ENCODE data around the gene FMO4. TPM values are rescaled to one million over a fixed set of nuclear protein-coding genes. Genes with fewer than 3 reads are reported as not detected.
A peak's percentile ranks its signal among the peaks of the same experiment; 100 is the strongest.
"Not testable (repeated sequence)": the region's sequence is repeated elsewhere in the genome, so short reads cannot be mapped to it uniquely, and the experiment has no call there.

Gene FMO4
- total RNA-seq, 1 donor from 2014 or later = 5.8 TPM

DNA sequence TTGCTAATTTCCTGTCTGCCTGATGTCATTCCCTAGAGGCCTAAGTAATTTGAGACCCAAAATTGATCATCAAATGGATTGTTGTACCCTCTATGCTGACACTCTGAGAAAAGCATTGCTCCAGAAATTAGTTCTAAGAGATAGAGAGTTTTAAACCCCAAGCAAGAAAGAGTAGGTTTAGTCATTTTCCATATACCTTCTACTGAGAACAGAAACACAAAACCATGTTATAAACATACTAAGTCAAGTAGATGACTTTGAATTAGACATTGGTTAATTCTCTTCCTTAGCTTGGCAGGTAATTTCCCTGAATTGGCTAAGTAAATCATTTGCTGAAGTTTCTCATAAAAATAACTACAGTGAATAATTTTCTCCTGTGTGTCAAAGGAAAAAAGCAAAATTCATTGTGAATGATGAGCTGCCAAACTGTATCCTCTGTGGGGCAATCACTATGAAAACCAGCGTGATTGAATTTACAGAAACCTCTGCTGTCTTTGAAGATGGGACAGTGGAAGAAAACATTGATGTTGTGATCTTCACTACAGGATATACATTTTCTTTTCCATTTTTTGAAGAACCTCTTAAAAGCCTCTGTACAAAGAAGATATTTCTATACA, 20.1 kb downstream of the FMO4 start:
- no peak for DNase-seq (ENCODE audit: low spot score)

DNA sequence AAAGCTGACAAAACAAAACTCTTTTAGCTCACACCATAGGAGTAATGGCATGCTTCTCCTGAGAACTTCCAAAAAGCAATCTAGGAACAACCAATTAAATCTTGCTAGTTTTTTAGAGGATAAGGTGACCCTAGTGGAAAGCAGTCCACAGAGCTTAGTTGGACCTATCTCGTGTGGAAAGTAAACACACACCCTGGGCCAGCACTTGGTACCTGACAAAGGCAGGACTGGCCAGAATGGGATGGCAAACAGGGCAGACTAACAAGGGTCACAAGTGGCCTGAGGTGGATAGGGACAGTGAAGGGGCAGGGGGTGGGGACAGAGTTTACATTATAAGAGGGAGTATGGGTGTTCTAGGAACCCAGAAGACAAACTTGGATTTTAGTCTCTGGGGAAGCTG, 22.0 kb downstream of the FMO4 start:
- DNase-seq (ENCODE audit: low spot score) = no peak

DNA sequence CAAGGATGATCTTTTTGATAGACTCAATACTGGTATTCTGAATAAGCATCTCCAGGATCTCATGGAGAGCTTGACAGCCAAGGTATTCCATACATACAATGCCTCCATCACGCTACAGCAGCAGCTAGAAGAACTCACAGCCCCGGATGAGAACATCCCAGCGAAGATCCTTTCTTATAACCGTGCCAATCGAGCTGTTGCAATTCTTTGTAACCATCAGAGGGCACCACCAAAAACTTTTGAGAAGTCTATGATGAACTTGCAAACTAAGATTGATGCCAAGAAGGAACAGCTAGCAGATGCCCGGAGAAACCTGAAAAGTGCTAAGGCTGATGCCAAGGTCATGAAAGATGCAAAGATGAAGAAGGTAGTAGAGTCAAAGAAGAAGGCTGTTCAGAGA, 25.4 kb downstream of the FMO4 start:
- not testable (repeated sequence) for DNase-seq (ENCODE audit: low spot score)

DNA sequence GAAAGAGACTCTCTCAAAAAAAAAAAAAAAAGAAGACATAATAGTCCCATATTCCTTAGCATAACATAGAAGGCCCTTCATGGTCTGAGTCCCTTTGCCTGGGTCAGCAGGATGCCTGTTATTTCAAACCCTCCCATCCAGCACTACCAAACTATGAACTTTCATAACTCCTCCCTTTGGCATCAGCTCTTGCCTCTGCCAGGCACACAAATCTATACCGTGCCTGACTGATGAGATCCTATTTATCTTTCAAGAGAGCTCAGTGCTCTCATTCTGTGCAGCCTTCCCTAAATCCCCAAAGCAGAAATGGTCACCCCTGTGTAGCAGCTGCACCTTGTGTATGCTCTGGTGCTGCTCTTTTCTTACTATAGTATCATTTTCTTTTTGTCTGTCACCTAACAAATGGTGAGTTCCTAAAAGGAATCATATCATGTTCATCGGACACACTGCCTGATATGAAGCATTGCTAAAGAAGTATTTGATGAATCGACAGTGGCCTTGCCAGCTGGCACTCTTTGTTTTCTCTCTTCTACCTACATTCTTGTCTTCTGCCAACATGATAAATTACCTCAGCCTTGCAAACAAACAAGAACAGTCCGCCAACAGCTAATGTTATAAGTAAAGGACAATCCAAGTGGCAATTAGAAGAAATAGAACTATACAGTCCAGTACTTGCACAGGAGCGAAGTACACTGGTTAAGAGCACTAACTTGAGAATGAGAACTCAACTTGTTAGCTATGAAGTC, 29.9 kb downstream of the FMO4 start:
- DNase-seq (ENCODE audit: low spot score) = no peak

DNA sequence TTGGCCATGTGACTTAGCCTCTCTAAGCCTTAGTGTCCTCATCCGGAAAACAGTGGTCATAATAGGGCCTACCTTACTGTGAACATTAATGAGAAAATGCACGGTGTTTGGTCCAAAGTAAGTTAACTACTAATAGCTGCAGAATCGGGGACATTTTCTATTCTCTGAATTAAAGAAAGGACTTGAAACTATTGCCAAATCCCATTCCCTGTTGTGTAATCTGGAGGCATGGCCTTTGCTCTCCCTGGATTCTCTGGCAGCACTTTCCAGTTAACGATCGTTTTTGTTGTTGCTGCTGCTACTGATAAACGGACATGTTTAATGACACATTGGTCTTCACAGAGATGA, 30.5 kb downstream of the FMO4 start:
- no peak for DNase-seq (ENCODE audit: low spot score)

DNA sequence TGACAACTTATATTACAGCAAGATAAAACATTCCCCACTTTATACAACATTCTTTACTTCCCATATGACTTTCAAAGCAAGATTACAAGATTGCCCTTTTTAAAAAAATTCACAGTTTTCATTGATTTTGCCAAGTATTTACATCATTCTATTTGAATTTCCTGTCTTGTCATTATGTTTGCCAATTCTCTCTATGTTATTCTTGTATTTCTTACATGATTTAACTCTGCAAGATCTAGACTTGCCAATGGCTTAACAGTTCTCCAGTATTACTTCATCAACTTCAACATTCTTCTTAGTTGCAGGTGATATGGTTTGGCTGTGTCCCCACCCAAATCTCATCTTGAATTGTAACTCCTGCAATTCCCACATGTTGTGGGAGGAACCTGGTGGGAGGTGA, 31.6 kb downstream of the FMO4 start:
- no peak for DNase-seq (ENCODE audit: low spot score)

DNA sequence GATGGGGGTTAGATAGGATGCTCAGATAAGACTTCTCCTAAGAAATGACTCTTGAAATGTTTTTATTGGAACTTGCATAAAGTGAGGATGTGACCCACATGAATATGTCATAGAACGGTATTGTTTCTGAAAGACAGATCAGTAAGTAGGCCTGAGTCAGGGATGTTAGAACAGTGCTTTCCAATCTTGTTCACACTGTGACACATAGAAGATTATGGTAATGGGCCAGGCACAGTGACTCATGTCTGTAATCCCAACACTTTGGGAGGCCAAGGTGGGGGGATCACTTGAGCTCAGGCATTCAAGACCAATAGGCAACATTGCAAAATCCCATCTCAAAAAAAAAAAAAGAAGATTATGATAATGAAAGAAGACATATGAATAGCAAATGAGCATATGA, 32.9 kb downstream of the FMO4 start:
- no peak for DNase-seq (ENCODE audit: low spot score)

DNA sequence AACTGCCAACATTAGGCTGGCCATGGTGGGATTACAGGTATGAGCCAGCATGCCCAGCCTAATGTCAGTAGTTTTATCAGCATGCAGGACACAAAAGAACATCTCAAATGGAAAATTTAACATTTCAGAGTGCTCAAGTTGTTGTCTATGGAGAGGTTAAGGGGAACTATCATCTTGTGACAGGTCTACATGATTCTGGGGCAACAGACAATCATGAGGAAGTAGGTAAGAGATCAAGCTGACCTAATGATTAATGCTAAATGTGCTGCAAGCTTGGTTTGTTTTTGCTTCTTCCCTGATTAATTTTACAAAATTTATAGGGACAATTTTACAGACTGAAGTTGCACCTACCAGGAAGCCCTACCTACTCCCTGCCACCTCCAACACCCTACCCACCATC, 36.6 kb downstream of the FMO4 start:
- DNase-seq (ENCODE audit: low spot score) = no peak

DNA sequence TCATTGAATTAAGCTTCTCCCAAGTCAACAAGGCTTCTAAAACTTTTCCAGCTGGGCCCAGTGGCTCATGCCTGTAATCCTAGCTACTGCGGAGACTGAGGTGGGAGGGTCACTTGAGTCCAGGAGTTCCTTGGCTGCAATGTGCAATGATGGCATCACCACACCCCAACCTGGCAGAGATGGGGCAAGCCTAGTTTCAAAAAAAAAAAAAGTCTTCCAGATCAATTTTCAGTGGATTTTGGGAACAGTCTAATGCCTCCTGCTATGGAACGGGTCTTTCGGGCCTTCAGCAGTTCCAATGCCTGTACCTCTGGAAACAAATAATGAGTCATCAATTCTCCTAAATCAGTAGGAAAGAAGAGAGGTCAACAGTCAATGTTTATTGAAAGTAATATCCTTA, 38.0 kb downstream of the FMO4 start:
- DNase-seq (ENCODE audit: low spot score) = no peak

DNA sequence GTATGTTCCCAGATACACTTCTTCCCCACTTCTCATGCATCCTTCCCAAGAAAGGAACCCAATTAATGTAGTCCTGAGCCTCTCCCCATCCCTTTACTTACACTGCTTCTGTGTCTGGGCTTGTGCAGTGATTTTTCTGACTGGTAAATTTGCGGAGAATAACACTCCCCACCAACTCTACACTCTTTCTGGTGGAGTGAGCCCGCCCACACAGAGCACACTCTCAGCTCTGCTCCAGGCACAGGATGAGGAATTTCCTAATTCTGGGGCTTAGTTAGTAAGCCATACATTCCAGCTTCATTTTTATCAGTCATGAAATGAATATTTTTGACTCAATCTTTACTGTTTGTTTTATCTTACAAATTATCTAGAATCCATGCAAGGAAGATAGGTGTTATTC, 38.6 kb downstream of the FMO4 start:
- DNase-seq (ENCODE audit: low spot score) = peak; percentile 21

DNA sequence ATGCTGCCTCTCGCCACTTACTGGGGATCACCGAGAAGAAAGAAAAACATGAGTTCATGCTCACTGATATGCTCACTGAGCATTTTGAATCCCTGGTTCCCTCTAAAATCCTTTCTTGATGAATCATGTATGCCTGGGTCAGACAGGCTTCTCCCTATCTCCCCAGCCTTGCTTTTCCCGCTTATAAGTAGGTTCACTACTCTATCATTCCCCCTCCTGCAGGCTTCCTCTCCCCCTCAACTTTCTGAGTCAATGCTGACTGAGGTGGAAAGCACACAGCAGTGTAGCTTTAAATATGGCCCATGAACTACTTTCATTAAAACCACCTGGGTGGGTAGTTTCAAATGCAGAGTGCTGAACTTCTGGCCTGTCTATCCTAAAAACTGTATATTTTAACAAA, 41.7 kb downstream of the FMO4 start:
- peak; percentile 90 for DNase-seq (ENCODE audit: low spot score)

DNA sequence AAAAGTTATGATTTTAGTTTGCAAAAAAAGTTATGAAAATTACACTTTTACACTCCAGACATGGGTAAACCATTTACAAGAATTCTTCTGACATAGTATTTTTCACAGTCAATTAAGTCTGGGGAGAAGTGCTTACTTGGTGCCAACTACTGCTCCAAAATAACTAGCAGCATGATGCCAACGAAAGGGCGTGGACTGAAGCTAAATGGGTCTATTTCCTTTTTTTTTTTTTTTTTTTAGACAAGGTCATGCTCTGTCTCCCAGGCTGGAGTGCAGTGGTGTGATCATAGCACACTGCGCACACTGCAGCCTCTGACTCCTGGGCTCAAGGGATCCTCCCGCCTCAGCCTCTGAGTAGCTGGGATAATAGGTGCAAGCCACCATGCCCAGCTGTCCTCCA, 43.2 kb downstream of the FMO4 start:
- DNase-seq (ENCODE audit: low spot score) = no peak

DNA sequence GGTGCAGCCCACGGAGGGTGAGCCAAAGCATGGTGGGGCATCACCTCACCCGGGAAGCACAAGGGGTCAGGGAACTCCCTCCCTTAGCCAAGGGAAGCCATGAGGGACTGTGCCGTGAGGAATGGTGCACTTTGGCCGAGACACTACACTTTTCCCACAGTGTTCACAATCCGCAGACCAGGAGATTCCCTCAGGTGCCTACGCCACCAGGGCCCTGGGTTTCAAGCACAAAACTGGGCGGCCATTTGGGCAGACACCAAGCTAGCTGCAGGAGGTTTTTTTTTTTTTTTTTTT, 45.3 kb downstream of the FMO4 start:
- DNase-seq (ENCODE audit: low spot score) = not testable (repeated sequence)

DNA sequence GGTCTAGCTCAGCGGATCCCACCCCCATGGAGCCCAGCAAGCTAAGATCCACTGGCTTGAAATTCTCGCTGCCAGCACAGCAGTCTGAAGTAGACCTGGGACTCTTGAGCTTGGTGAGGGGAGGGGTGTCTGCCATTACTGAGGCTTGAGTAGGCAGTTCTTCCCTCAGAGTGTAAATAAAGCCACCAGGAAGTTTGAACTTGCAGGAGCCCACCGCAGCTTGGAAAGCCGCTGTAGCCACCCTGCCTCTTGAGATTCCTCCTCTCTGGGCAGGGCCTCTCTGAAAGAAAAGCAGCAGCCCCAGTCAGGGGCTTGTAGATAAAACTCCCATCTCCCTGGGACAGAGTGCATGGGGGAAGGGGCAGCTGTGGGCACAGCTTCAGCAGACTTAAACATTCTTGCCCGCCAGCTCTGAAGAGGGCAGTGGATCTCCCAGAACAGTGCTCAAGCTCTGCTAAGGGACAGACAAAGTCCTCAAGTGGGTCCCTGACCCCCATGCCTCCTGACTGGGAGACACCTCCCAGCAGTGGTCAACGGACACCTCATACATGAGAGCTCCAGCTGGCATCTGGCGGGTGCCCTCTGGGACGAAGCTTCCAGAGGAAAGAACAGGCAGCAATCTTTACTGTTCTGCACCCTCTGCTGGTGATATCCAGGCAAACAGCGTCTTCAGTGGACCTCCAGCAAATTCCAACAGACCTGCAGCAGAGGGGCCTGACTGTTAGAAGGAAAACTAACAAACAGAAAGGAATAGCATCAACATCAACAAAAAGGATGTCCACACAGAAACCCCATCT, 45.9 kb downstream of the FMO4 start:
- DNase-seq (ENCODE audit: low spot score) = not testable (repeated sequence)

DNA sequence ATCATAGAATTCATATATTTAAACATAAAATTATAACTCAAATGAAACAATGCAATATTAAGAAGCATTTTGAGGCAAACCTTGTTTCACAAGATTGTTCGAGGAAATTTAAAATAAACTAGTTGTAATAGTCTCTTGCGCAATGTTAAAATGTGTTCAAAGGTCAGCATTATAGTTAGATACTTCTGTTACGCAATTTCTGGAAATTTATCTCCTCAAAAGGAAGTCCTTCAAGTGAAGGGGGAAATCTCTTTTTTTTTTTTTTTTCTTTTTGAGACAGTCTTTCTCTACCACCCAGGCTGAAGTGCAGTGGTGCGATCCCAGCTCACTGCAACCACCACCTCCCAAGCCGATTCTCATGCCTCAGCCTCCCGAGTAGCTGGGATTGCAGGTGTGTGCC, 52.1 kb downstream of the FMO4 start:
- DNase-seq (ENCODE audit: low spot score) = no peak

DNA sequence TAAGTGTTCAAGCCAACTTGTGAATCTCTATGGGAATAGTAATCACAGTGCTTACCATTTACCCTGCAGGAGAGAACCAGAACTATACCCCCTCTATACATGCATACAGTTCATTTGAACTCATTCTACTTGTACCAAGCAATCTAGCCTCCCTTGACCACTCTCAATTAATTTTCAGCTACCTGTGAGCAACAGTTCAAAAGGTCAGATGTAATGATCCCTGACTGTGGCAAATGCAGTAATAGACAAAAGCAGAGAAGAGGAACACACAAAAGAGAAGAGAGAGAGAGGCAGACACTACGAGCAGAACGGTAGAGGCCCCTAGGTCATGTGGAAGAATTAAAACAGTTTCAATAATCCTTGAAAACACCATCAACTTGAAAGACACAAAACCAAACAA, 52.8 kb downstream of the FMO4 start:
- no peak for DNase-seq (ENCODE audit: low spot score)

DNA sequence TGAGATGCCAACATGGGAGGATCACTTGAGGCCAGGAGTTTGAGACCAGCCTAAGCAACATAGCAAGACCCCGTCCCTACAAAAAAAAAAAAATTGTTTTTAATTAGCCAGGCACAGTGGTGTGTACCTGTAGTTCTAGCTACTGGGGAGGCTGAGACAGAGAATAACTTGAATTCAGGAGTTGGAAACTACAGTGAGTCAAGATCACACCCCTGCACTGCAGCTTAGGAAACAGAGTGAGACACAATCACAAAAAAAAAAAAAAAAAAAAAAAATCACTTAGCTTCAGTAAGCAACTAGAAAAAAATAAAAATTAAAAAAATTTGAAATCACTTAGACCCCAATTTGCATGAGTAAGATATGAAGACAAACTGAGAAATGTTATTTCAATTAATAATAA, 53.5 kb downstream of the FMO4 start:
- DNase-seq (ENCODE audit: low spot score) = no peak

DNA sequence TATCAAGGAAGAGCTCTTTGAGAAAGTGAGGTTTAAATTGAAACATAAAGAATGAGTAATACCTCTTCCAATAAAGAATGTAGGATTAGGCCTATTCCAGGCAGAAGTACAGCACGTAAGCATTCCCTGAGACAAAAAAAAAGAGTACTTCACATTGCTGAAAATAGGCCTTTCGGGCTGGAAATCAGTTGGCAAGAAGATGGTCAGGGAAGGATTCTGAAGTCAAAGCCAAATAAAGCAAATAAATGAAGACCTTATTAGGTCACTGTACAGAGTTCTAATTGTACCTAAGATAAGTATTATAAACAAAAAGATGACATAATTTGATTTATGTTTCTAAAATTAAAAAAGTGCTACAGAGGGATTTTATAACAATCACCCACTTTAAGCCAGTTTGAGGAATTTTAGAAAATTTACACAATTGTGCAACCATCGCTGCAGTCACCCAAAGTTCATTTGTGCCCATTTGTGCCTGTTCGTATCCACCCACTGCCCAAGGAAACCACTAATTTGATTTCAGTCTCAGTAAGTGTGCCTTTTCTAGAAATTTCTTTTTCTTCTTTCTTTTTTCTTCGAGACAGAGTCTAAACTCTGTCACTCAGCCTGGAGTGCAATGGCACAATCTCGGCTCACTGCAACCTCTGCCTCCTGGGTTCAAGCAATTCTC, 58.6 kb downstream of the FMO4 start:
- peak; percentile 12 for DNase-seq (ENCODE audit: low spot score)

DNA sequence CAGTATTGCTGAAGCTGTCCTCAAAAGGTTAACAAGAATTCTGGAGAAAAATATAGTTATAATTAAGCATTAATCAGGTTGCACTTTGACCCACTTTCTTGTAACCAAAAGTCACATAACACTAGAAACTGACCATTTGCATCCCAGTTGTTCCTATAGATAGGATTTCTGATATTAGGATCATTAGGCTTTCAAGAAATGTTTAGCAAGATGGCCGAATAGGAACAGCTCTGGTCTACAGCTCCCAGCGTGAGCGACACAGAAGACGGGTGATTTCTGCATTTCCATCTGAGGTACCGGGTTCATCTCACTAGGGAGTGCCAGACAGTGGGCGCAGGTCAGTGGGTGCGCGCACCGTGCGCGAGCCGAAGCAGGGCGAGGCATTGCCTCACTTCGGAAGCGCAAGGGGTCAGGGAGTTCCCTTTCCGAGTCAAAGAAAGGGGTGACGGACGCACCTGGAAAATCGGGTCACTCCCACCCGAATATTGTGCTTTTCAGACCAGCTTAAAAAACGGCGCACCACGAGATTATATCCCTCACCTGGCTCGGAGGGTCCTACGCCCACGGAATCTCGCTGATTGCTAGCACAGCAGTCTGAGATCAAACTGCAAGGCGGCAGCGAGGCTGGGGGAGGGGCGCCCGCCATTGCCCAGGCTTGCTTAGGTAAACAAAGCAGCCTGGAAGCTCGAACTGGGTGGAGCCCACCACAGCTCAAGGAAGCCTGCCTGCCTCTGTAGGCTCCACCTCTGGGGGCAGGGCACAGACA, 59.6 kb downstream of the FMO4 start:
- not testable (repeated sequence) for DNase-seq (ENCODE audit: low spot score)

DNA sequence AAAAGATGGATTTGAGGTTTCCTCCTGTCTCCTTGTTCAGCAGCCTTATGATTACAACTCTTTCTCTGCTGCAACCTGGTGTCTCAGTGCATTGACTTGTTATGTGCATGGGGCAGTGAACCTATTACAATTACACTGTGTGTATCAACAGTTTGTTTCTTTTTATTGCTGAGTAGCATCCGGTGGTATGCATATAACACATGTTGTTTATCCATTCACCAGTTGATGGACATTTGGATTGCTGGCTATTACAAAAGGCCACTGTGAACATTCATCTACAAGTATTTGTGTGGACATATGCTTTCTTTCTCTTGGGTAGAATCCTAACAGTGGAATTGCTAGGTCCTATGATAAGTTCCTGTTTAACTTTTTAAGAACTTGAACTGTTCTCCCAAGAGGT, 65.9 kb downstream of the FMO4 start:
- no peak for DNase-seq (ENCODE audit: low spot score)

DNA sequence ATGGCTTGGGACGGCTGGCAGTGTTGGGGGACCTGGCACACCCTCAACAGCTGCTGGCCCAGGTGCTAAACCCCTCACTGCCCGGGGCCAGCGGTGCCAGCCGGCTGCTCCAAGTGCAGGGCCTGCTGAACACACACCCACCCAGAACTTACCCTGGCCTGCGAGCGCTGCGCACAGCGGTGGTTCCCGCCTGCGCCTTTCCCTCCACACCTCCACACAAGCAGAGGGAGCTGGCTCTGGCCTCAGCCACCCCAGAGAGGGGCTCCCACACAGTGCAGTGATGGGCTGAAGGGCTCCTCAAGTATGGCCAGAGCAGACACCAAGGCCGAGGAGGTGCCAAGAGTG, 67.9 kb downstream of the FMO4 start:
- no peak for DNase-seq (ENCODE audit: low spot score)

DNA sequence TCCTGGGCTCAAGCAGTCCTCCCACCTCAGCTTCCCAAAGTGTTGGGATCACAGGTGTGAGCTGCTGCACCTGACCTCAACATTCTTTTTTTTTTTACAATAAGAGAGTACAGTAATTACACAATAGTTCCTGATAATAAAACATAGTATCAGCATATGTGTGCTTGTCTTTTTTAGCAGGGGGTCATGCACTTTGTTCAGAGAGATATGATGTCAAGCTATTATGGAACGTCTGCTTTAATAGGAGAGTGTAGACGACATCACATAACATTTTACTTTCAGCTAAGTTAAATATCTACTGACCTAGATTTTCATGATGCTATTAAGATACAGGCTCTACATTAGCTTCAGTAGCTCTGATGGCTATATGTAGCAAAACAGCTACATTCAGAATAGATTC, 70.5 kb downstream of the FMO4 start:
- no peak for DNase-seq (ENCODE audit: low spot score)
